SU-DHL-6 (cell line): ENCODE measurements around the gene AMPD3.

Source experiments
- H2AFZ ChIP-seq: fragments of 200-600 bp; sonication (generic); 2 replicates; pipeline ENCODE4 v1.6.1; 2014; ENCODE audit warnings: low read depth, mild to moderate bottlenecking, moderate library complexity, mixed read lengths, antibody characterized with exemption, low read length; ENCODE audit not compliant: severe bottlenecking
- H3F3A ChIP-seq: fragments of 200-600 bp; shearing (Covaris generic); 2 replicates; pipeline ENCODE4 v1.6.0; 2016; ENCODE audit warnings: antibody characterized with exemption, mild to moderate bottlenecking; ENCODE audit not compliant: insufficient read depth
- H3K27ac ChIP-seq: fragments of 200-600 bp; sonication (generic); 2 replicates; pipeline ENCODE4 v1.5.1; 2016; ENCODE audit warnings: low read depth, mild to moderate bottlenecking, low read length, moderate library complexity, mixed read lengths
- H3K27me3 ChIP-seq: fragments of 200-600 bp; sonication (generic), shearing (Covaris generic); 2 replicates; pipeline ENCODE4 v1.6.0; 2014; ENCODE audit warnings: mild to moderate bottlenecking, low read length
- H3K36me3 ChIP-seq: fragments of 200-600 bp; sonication (generic); 2 replicates; pipeline ENCODE4 v1.6.1; 2014; ENCODE audit warnings: mild to moderate bottlenecking, low read length, mixed read lengths
- H3K4me2 ChIP-seq: fragments of 300-600, 200-600 bp; shearing (Covaris generic), sonication (generic); 2 replicates; pipeline ENCODE4 v1.6.0; 2014; ENCODE audit warnings: low read length, low read depth, mild to moderate bottlenecking; ENCODE audit not compliant: poor library complexity, severe bottlenecking
- H3K4me3 ChIP-seq: fragments of 200-600 bp; sonication (generic); 2 replicates; pipeline ENCODE4 v1.5.1; 2014; ENCODE audit warnings: antibody characterized with exemption, low read length, mild to moderate bottlenecking, mixed read lengths; ENCODE audit not compliant: insufficient read depth, poor library complexity, severe bottlenecking
- H3K79me2 ChIP-seq: fragments of 200-600 bp; sonication (generic); 2 replicates; pipeline ENCODE4 v1.6.1; 2014; ENCODE audit warnings: mild to moderate bottlenecking, low read length, moderate library complexity; ENCODE audit not compliant: insufficient read depth
- H3K9ac ChIP-seq: fragments of 200-600 bp; sonication (generic); 2 replicates; pipeline ENCODE4 v1.7.0; 2014; ENCODE audit warnings: mild to moderate bottlenecking, low read length
- H3K9me2 ChIP-seq: fragments of 200-600 bp; sonication (generic); replicated peaks from 2 replicates; pipeline ENCODE4 v1.6.1; 2014; ENCODE audit warnings: low read length; ENCODE audit not compliant: insufficient read depth
- H3K9me3 ChIP-seq: fragments of 200-600 bp; sonication (generic); 2 replicates; pipeline ENCODE4 v1.6.1; 2014; ENCODE audit warnings: low read length, mixed read lengths; ENCODE audit not compliant: insufficient read depth
- H4K20me1 ChIP-seq: fragments of 200-600 bp; sonication (generic); 2 replicates; pipeline ENCODE4 v1.6.1; 2014; ENCODE audit warnings: low read depth, mild to moderate bottlenecking, antibody characterized with exemption, low read length, moderate library complexity, mixed read lengths
- EZH2phosphoT487 ChIP-seq: fragments of 200-600 bp; sonication (generic), shearing (Covaris generic); conservative IDR thresholded peaks from 2 replicates; pipeline ENCODE4 v1.6.1; 2018; ENCODE audit warnings: mild to moderate bottlenecking, antibody characterized with exemption, low read length, moderate library complexity, mixed read lengths
- TF ChIP-seq, protein P1 (sequence below): fragments of 200-600 bp; sonication (generic); IDR thresholded peaks from one replicate; pipeline ENCODE4 v1.5.1; 2017; ENCODE audit warnings: antibody characterized with exemption, mild to moderate bottlenecking, low read length, moderate library complexity; ENCODE audit not compliant: insufficient read depth, poor library complexity, severe bottlenecking

Gene AMPD3

DNA sequence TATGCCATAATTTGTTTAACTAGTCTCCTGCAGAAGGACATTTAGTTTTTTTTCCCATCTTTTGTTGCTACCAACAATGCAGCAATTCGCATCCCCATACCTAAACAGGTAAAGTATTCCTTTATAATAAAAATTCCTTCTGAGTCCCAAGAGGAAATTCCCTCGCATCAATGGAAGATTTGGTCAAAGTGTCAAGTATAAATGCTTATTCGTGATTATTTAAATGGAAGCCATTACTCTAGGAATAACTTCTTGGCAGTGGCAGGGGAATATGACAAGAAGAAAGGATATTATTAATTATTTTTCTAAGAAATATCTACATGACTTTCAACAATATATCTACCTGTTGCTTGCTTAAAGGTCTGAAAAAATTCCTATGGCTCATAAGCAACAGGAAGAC is 60.4 kb downstream of the AMPD3 start:
- Histone ChIP-seq H3K4me2 (no peak overlapping the region), H4K20me1 (peaks cover 11% of the 10 kb centered on the region), H3K9me2 (no peaks in the 10 kb centered on the region), H3K36me3 (no peaks in the 10 kb centered on the region), H3F3A (no peaks in the 10 kb centered on the region), H3K4me3 (no peak overlapping the region), H3K27ac (no peak overlapping the region), H3K27me3 (no peaks in the 10 kb centered on the region), H3K9me3 (no peaks in the 10 kb centered on the region), H2AFZ (no peak overlapping the region), H3K9ac (no peak overlapping the region), H3K79me2 (no peaks in the 10 kb centered on the region)
- no peak for TF ChIP-seq EZH2phosphoT487
- TF ChIP-seq, protein P1, sequence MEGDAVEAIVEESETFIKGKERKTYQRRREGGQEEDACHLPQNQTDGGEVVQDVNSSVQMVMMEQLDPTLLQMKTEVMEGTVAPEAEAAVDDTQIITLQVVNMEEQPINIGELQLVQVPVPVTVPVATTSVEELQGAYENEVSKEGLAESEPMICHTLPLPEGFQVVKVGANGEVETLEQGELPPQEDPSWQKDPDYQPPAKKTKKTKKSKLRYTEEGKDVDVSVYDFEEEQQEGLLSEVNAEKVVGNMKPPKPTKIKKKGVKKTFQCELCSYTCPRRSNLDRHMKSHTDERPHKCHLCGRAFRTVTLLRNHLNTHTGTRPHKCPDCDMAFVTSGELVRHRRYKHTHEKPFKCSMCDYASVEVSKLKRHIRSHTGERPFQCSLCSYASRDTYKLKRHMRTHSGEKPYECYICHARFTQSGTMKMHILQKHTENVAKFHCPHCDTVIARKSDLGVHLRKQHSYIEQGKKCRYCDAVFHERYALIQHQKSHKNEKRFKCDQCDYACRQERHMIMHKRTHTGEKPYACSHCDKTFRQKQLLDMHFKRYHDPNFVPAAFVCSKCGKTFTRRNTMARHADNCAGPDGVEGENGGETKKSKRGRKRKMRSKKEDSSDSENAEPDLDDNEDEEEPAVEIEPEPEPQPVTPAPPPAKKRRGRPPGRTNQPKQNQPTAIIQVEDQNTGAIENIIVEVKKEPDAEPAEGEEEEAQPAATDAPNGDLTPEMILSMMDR: no peak

GRCh38 chr11:10518123-10518522 is 63.1 kb downstream of the AMPD3 start:
- no peak overlapping the region for H3K4me3 ChIP-seq
- no peaks in the 10 kb centered on the region for H3K27me3 ChIP-seq
- no peaks in the 10 kb centered on the region for H3K9me2 ChIP-seq
- H4K20me1 ChIP-seq: peaks cover 5% of the 10 kb centered on the region
- no peak overlapping the region for H3K4me2 ChIP-seq
- H3F3A ChIP-seq: no peaks in the 10 kb centered on the region
- no peak overlapping the region for H2AFZ ChIP-seq
- no peaks in the 10 kb centered on the region for H3K36me3 ChIP-seq
- no peak for TF ChIP-seq EZH2phosphoT487
- TF ChIP-seq, protein P1: no peak
- no peaks in the 10 kb centered on the region for H3K79me2 ChIP-seq
- no peak overlapping the region for H3K27ac ChIP-seq
- H3K9me3 ChIP-seq: no peaks in the 10 kb centered on the region
- no peak overlapping the region for H3K9ac ChIP-seq

GRCh38 chr11:10518891-10519290 is 63.8 kb downstream of the AMPD3 start:
- Histone ChIP-seq H3K4me3 (no peak overlapping the region), H2AFZ (no peak overlapping the region), H3K4me2 (no peak overlapping the region), H4K20me1 (0 out of 2 replicates have a peak, but pooled peaks cover 3% of the 10 kb centered on the region), H3F3A (no peaks in the 10 kb centered on the region), H3K27me3 (no peaks in the 10 kb centered on the region), H3K27ac (no peak overlapping the region), H3K36me3 (no peaks in the 10 kb centered on the region), H3K9ac (no peak overlapping the region), H3K79me2 (no peaks in the 10 kb centered on the region), H3K9me2 (no peaks in the 10 kb centered on the region), H3K9me3 (no peaks in the 10 kb centered on the region)
- TF ChIP-seq, protein P1: no peak
- no peak for TF ChIP-seq EZH2phosphoT487

GRCh38 chr11:10519630-10520029 is 64.6 kb downstream of the AMPD3 start:
- H3K27ac ChIP-seq: no peak overlapping the region
- no peaks in the 10 kb centered on the region for H3K79me2 ChIP-seq
- no peaks in the 10 kb centered on the region for H3F3A ChIP-seq

More at GRCh38 chr11:10519630-10520029, 64.6 kb downstream of the AMPD3 start:
- no peaks in the 10 kb centered on the region for H3K36me3 ChIP-seq
- no peak overlapping the region for H3K4me2 ChIP-seq
- H3K9ac ChIP-seq: no peak overlapping the region
- no peaks in the 10 kb centered on the region for H3K9me2 ChIP-seq
- no peak overlapping the region for H3K4me3 ChIP-seq
- no peaks in the 10 kb centered on the region for H3K9me3 ChIP-seq
- no peak for TF ChIP-seq EZH2phosphoT487
- TF ChIP-seq, protein P1: no peak
- H4K20me1 ChIP-seq: 0 out of 2 replicates have a peak, but pooled peaks cover 3% of the 10 kb centered on the region
- no peaks in the 10 kb centered on the region for H3K27me3 ChIP-seq
- no peak overlapping the region for H2AFZ ChIP-seq
